Upper lobe of left lung (tissue), 6 donors: ENCODE results near the gene DMAC2. TPM values are rescaled to one million over a fixed set of nuclear protein-coding genes. Genes with fewer than 3 reads are reported as not detected.
"Not testable (repeated sequence)": the region's sequence is repeated elsewhere in the genome, so short reads cannot be mapped to it uniquely, and the experiment has no call there.

ENCODE experiments used
- ATAC-seq, 2 donors: fragments of 200-7000 bp; cut with Tn5 transposase; one replicate each; pipeline ENCODE4 v1.9.1; 2022; ENCODE audit warnings: mild to moderate bottlenecking in 2 of 2, moderate library complexity in 2 of 2; ENCODE audit not compliant: low FRiP score in 2 of 2
- DNase-seq, 2 donors: peaks; one replicate each; pipeline ENCODE4 v3.0.0-alpha.2; 2019 to 2020
- H3K27ac ChIP-seq, 4 donors: fragments of 200-600 bp; sonication (generic); one replicate each; pipeline ENCODE4 v1.5.1; 2016 to 2019
- H3K27me3 ChIP-seq, 4 donors: fragments of 200-600 bp; sonication (generic); one replicate each; pipeline ENCODE4 v1.5.1; 2017 to 2019
- H3K36me3 ChIP-seq, 4 donors: fragments of 200-600 bp; sonication (generic); one replicate each; pipeline ENCODE4 v1.5.1; 2016 to 2019
- H3K4me1 ChIP-seq, 4 donors: fragments of 200-600 bp; sonication (generic); one replicate each; pipeline ENCODE4 v1.5.1; 2018 to 2019
- H3K4me3 ChIP-seq, 4 donors: fragments of 200-600 bp; sonication (generic); one replicate each; pipeline ENCODE4 v1.5.1; 2017 to 2019; ENCODE audit warnings: mild to moderate bottlenecking in 2 of 4, moderate library complexity in 1 of 4
- H3K9me3 ChIP-seq, 4 donors: fragments of 200-600 bp; sonication (generic); one replicate each; pipeline ENCODE4 v1.5.1; 2018 to 2019
- EP300 ChIP-seq, 4 donors: sonication (generic); formaldehyde crosslinking; IDR thresholded peaks; one replicate each; pipeline ENCODE4 v1.5.1; 2017; ENCODE audit warnings: antibody characterized with exemption in 4 of 4, control low read depth in 2 of 4
- POLR2A ChIP-seq, 4 donors: fragments of 450-650 bp; IDR thresholded peaks; one replicate each; pipeline ENCODE4 v1.5.1; 2016 to 2017; ENCODE audit warnings: antibody characterized with exemption in 4 of 4, mild to moderate bottlenecking in 2 of 4
- POLR2AphosphoS5 ChIP-seq, 2 donors: sonication (generic); formaldehyde crosslinking; IDR thresholded peaks; one replicate each; pipeline ENCODE4 v1.5.1; 2017; ENCODE audit warnings: antibody characterized with exemption in 2 of 2
- WGBS, 2 donors: methylation state at CpG; one replicate each; pipeline ENCODE4 v1.1.5; 2017 to 2018; 5-methylcytosine and 5-hydroxymethylcytosine counted together
- total RNA-seq, 6 donors: library from RNA; depleted of rRNA in 4 of 6; stranded (reverse); fragments of >200 nt in 4 of 6; gene quantifications; one replicate each; pipeline versions ENCODE4 v1.1.0 to v1.2.1, GENCODE V29; 2016 to 2021
- TF ChIP-seq, protein P1 (sequence below), 6 experiments: fragments of 450-650 bp in 4 of 6; fragments of 200-600 bp in 2 of 6; sonication (generic) in 2 of 6; IDR thresholded peaks; one replicate each; pipeline ENCODE4 v1.5.1; 2016 to 2019; ENCODE audit warnings: antibody characterized with exemption in 6 of 6
- donor health status: DM: no; HTN: no; CAD: no; lungs with moderate emphysema.
- donor health status: DM: no; HTN: yes; CAD: no; lungs with severe emphysema.

DMAC2 gene
- total RNA-seq, 6 donors from 2014 or later = 28.9 to 63.1 (median 38.3) TPM

DNA sequence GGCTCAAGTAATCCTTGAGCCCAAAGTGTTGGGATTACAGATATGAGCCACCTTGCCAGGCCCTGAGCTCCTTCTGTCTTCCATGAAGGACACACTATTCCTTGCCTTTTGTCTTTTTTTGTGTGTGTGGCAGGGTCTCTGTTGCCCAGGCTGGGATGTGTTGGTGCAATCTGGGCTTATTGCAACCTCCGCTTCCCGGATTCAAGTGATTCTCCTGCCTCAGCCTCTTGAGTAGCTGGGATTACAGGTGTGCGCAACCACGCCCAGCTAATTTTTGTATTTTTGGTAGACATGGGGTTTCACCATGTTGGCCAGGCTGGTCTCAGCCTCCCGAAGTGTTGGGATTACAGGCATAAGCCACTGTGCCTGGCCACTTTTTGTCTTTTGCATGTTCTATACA lies 30.9 kb downstream of the DMAC2 start:
- not testable (repeated sequence) for ATAC-seq, H3K4me3 ChIP-seq, H3K9me3 ChIP-seq, H3K27me3 ChIP-seq
- Histone ChIP-seq H3K36me3 (peaks cover 0 to 21% (median 7%) of the 10 kb centered on the region in 4 donors), H3K27ac (peak overlapping the region; percentile 81 to 92 (median 84)), H3K4me1 (peaks cover 62 to 91% (median 80%) of the 10 kb centered on the region in 4 donors)
- 65 to 78% methylated on average over 5 of the region's 5 CpGs for WGBS, 2 donors
- peak in 1 of 2 donors; percentile 60 for DNase-seq
- peak in 3 of 4 donors; percentile 27 to 78 (median 70) for TF ChIP-seq EP300 (IDR thresholded peaks at IDR 0.05)

DNA sequence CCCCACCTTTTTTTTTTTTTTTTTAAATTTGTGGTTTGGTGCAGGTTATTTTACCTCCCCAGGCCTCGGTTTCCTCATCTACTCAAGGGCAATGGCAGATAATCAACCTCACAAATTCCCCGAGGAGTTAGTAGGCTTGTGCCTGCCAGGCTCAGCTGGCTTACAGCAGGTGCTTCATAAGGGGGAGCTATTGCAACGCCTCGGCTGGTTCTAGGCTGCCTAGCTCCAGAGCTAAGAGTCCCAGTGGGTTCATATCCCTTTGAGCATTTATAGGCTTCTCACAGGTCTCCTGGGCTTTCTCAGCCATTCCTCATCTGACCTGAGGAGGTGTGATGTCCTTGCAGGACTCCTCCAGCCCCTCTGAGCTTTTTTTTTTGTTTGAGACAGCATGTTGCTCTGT lies 31.5 kb downstream of the DMAC2 start:
- ATAC-seq (no peak), DNase-seq (peak in 1 of 2 donors; percentile 72)
- Histone ChIP-seq H3K36me3 (peaks cover 0 to 17% (median 4%) of the 10 kb centered on the region in 4 donors), H3K27ac (peak overlapping the region; percentile 81 to 92 (median 84)), H3K9me3 (no peaks in the 10 kb centered on the region), H3K4me3 (no peak overlapping the region), H3K27me3 (no peaks in the 10 kb centered on the region), H3K4me1 (peaks cover 62 to 85% (median 79%) of the 10 kb centered on the region in 4 donors)
- TF ChIP-seq POLR2A (IDR thresholded peaks at IDR 0.05) (no peak), POLR2AphosphoS5 (IDR thresholded peaks at IDR 0.05) (no peak), EP300 (IDR thresholded peaks at IDR 0.05) (no peak)
- TF ChIP-seq, protein P1, sequence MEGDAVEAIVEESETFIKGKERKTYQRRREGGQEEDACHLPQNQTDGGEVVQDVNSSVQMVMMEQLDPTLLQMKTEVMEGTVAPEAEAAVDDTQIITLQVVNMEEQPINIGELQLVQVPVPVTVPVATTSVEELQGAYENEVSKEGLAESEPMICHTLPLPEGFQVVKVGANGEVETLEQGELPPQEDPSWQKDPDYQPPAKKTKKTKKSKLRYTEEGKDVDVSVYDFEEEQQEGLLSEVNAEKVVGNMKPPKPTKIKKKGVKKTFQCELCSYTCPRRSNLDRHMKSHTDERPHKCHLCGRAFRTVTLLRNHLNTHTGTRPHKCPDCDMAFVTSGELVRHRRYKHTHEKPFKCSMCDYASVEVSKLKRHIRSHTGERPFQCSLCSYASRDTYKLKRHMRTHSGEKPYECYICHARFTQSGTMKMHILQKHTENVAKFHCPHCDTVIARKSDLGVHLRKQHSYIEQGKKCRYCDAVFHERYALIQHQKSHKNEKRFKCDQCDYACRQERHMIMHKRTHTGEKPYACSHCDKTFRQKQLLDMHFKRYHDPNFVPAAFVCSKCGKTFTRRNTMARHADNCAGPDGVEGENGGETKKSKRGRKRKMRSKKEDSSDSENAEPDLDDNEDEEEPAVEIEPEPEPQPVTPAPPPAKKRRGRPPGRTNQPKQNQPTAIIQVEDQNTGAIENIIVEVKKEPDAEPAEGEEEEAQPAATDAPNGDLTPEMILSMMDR (IDR thresholded peaks at IDR 0.05) = no peak
- 65 to 93% methylated on average over 4 of the region's 4 CpGs for WGBS, 2 donors

DNA sequence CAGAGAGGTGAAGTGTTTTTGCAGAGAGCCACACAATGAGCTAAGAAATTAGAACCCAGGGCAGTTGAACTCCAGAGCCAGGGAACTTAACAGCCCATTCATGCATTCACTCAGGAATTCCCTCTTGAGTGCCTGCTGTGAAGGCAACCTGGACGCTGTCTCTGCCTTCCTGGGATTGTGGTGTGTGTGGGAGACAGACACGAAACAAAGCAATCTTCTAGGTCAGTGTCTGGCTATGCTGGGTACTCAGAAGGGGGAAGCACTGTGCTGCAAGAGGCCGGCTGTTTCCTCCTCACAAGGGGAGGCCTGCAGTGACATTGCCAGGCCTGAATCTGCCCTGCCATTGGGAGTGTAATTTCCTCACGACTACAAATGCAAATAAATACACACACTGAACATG lies 32.4 kb downstream of the DMAC2 start:
- Histone ChIP-seq H3K27ac (peak overlapping the region; percentile 69 to 92 (median 83)), H3K9me3 (no peaks in the 10 kb centered on the region), H3K36me3 (peaks cover 0 to 23% (median 2%) of the 10 kb centered on the region in 4 donors), H3K27me3 (no peaks in the 10 kb centered on the region), H3K4me1 (peaks cover 66 to 83% (median 75%) of the 10 kb centered on the region in 4 donors), H3K4me3 (no peak overlapping the region)
- WGBS, 2 donors = 17 to 18% methylated on average over 1 to 4 of the region's 4 CpGs
- ATAC-seq (peak; percentile 58 to 59), DNase-seq (no peak)
- no peak for TF ChIP-seq POLR2AphosphoS5 (IDR thresholded peaks at IDR 0.05)
- TF ChIP-seq, protein P1 (IDR thresholded peaks at IDR 0.05) = peak in 1 of 6 experiments; percentile 23
- TF ChIP-seq POLR2A (IDR thresholded peaks at IDR 0.05) = peak in 1 of 4 donors; percentile 8
- TF ChIP-seq EP300 (IDR thresholded peaks at IDR 0.05) = no peak

DNA sequence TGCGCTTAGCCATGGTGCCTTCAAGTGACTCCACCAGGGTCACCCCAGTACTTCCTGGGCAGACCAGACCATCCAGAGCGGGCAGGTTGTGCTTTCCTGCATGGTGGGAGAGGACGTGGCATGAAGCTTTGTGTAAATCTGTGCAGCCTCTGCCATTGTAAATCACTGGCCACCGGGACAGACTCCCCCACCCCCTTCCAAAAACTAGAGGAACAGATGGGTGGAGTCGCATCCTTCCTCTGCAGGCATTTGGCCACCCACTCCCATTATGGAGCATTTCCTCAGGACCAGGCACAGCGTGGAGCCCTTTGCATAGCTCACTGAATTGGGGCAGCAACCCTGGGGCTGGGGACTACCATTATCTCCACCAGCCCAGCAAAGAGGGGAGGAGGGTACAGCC lies 33.9 kb downstream of the DMAC2 start:
- H3K27ac ChIP-seq = peak overlapping the region; percentile 69 to 92 (median 83)
- H3K27me3 ChIP-seq = no peaks in the 10 kb centered on the region
- DNase-seq (no peak), ATAC-seq (no peak)
- H3K36me3 ChIP-seq = peaks cover 0 to 14% (median 2%) of the 10 kb centered on the region in 4 donors
- TF ChIP-seq POLR2AphosphoS5 (IDR thresholded peaks at IDR 0.05) = peak in 1 of 2 donors; percentile 33
- TF ChIP-seq, protein P1 (IDR thresholded peaks at IDR 0.05) = no peak
- 66 to 69% methylated on average over 6 of the region's 6 CpGs for WGBS, 2 donors
- peaks cover 58 to 83% (median 64%) of the 10 kb centered on the region in 4 donors for H3K4me1 ChIP-seq
- H3K4me3 ChIP-seq = no peak overlapping the region
- H3K9me3 ChIP-seq = no peaks in the 10 kb centered on the region

DNA sequence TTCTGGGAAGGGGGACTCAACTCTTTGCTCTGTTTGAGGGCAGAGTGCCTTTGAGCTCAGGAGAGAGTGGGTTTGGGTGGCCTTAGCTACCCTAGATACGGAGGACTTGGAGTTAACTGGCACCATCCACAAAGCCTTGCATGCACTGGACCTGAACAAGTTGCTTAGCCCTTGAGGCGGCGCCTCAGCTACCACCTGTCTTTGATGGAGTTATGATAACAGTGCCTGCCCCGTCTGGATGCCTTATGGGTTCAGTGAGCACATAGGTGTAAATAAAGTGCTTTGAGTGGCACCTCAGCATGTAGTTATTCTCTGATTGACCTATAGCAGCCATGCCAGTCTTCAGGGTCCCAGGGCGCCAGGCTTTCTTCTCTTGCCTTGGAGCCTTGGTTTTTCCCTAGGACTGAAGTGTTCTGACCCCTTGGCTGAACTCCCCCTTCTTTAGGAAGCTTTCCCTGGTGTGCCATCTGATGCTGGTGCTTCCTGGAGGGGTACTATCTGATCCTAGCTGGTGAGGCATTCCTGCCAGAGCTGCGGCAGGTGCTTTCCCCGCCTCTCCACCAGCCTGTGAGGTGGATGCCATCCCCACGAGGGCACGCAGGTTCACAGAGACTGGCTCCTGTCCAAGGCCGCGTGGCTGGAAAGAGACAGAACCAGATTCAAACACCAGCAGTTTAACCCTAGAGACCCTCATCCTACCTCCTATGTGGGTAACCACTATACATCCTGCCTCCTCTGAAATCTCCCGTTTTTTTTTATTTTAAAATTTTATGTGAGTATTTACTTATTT lies 36.3 kb downstream of the DMAC2 start:
- no peaks in the 10 kb centered on the region for H3K9me3 ChIP-seq
- H3K27me3 ChIP-seq = no peaks in the 10 kb centered on the region
- H3K4me3 ChIP-seq = no peak overlapping the region
- no peak for DNase-seq
- peak overlapping the region; percentile 24 to 63 (median 40) for H3K27ac ChIP-seq
- 64 to 72% methylated on average over 11 to 12 of the region's 12 CpGs for WGBS, 2 donors
- TF ChIP-seq POLR2AphosphoS5 (IDR thresholded peaks at IDR 0.05) = no peak
- TF ChIP-seq, protein P1 (IDR thresholded peaks at IDR 0.05) = no peak
- TF ChIP-seq POLR2A (IDR thresholded peaks at IDR 0.05) = no peak
- TF ChIP-seq EP300 (IDR thresholded peaks at IDR 0.05) = no peak
- peaks cover 47 to 72% (median 56%) of the 10 kb centered on the region in 4 donors for H3K4me1 ChIP-seq
- ATAC-seq = no peak
- peaks cover 0 to 14% (median 2%) of the 10 kb centered on the region in 4 donors for H3K36me3 ChIP-seq
